ENCODE data around the gene ESM1. TPM values are rescaled to one million over a fixed set of nuclear protein-coding genes. Genes with fewer than 3 reads are reported as not detected.

The ESM1 gene
- total and polyA plus RNA-seq, 2 donors (not counting 1 experiment from before 2014, with no cell fraction given) = not detected

DNA sequence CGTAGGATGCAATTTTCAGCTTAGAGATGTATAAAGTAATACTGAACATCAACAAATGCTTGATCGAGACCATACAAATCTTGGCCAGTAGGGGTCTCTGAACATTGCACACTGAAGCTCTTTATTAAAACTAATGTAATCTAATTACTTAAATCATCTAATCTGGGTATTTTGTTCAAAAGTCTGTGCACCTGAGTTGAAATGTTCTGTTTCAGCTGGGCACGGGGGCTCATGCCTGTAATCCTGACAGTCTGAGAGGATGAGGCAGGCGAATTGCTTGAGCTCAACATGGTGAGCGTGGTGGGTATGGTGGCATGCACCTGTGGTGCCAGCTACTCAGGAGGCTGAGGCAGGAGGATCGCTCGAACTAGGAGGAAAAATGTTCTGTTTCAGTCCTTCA is 41.0 kb downstream of the ESM1 start:
- Mint-ChIP-seq H3K27me3 (peaks cover 19% of the 10 kb centered on the region), H3K27ac (no peak overlapping the region), H3K9me3 (ENCODE audit: insufficient read depth) (no peaks in the 10 kb centered on the region), H3K4me1 (no peaks in the 10 kb centered on the region), H3K4me3 (no peak overlapping the region)
- ChIA-PET POLR2A (no interaction called here), CTCF (interaction anchor here (1.0 to 2.4 kb wide), 10 partner anchors 9 to 204 kb away, joined by 3 to 12 read pairs (median 4); no protein-coding TSS in a partner anchor)
- no peak for TF ChIP-seq EZH2 (IDR thresholded peaks at IDR 0.05; ENCODE audit: borderline replicate concordance, insufficient read depth, low read depth, low read length, poor library complexity, severe bottlenecking)
- TF ChIP-seq, protein P1, sequence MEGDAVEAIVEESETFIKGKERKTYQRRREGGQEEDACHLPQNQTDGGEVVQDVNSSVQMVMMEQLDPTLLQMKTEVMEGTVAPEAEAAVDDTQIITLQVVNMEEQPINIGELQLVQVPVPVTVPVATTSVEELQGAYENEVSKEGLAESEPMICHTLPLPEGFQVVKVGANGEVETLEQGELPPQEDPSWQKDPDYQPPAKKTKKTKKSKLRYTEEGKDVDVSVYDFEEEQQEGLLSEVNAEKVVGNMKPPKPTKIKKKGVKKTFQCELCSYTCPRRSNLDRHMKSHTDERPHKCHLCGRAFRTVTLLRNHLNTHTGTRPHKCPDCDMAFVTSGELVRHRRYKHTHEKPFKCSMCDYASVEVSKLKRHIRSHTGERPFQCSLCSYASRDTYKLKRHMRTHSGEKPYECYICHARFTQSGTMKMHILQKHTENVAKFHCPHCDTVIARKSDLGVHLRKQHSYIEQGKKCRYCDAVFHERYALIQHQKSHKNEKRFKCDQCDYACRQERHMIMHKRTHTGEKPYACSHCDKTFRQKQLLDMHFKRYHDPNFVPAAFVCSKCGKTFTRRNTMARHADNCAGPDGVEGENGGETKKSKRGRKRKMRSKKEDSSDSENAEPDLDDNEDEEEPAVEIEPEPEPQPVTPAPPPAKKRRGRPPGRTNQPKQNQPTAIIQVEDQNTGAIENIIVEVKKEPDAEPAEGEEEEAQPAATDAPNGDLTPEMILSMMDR (IDR thresholded peaks at IDR 0.05) = peak; percentile 65
- Histone ChIP-seq H3K4me1 (ENCODE audit: control insufficient read depth in 2 of 2, insufficient read depth in 2 of 2, low read length in 2 of 2) (no peaks in the 10 kb centered on the region), H3K9ac (ENCODE audit: low read length) (no peak overlapping the region), H4K20me1 (ENCODE audit: control insufficient read depth, insufficient read depth, low read length, poor library complexity, severe bottlenecking) (no peaks in the 10 kb centered on the region), H2AFZ (ENCODE audit: insufficient read depth, low read depth, low read length, poor library complexity, severe bottlenecking) (no peak overlapping the region), H3K27ac (ENCODE audit: low read length in 2 of 2) (no peak overlapping the region), H3K4me2 (replicated peaks; ENCODE audit: low read depth, low read length, poor library complexity, severe bottlenecking) (no peak overlapping the region), H3K36me3 (replicated peaks in 1 of 2; ENCODE audit: control extremely low read depth in 1 of 2, control insufficient read depth in 1 of 2, extremely low read depth in 1 of 2, insufficient read depth in 2 of 2, low read length in 1 of 2) (no peaks in the 10 kb centered on the region), H3K4me3 (ENCODE audit: control extremely low read depth in 1 of 5, extremely low read depth in 1 of 5, insufficient read depth in 1 of 5, low read depth in 2 of 5, low read length in 4 of 5) (no peak overlapping the region), H3K9me3 (ENCODE audit: control extremely low read depth in 1 of 3, control insufficient read depth in 2 of 3, insufficient read depth in 1 of 3, low read length in 2 of 3) (no peaks in the 10 kb centered on the region), H3K27me3 (replicated peaks in 1 of 4; ENCODE audit: control extremely low read depth in 1 of 4, control insufficient read depth in 3 of 4, insufficient read depth in 4 of 4, low read length in 3 of 4) (peaks cover 0 to 6% (median 0%) of the 10 kb centered on the region in 4 experiments), H3K79me2 (ENCODE audit: control insufficient read depth, insufficient read depth, low read length) (no peaks in the 10 kb centered on the region)
- peak; percentile 10 for DNase-seq
- intact Hi-C loops (cut with micrococcal nuclease) = no loop called here
- ATAC-seq (ENCODE audit: low read depth) = no peak
- 93% methylated on average over 2 of the region's 7 CpGs for WGBS (ENCODE audit: insufficient coverage)

DNA sequence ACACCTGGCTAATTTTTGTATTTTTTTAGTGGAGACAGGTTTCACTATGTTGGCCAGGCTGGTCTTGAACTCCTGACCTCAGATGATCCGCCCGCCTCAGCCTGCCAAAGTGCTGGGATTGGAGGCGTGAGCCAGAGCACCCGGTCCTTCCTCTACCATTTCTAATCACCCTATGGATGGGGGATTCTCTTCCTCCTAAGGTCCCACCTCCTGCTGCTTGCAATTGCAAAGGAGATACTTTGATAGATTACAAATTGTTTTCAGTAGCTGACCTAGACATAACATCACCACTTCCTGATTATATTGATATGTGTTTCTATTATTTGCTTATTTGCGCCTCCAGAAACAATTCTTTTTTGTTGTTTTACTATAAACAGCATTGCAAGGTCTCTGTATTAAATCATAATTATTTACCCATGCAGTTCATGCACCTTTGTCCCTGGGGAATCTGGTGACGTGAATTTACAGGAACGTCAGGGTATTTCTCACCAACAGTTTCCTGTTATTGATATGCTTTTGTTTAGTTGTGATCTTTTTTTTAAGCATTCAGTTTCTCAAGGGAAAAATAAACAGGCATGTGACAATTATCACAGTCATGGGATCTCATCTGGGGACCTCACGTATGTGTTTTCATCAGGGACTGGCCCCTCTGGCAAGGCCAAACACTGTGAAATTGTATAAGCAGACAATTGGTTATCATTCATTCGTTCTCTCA is 43.2 kb downstream of the ESM1 start:
- Histone ChIP-seq H3K9me3 (ENCODE audit: control extremely low read depth in 1 of 3, control insufficient read depth in 2 of 3, insufficient read depth in 1 of 3, low read length in 2 of 3) (no peaks in the 10 kb centered on the region), H3K4me3 (ENCODE audit: control extremely low read depth in 1 of 5, extremely low read depth in 1 of 5, insufficient read depth in 1 of 5, low read depth in 2 of 5, low read length in 4 of 5) (no peak overlapping the region), H3K4me1 (ENCODE audit: control insufficient read depth in 2 of 2, insufficient read depth in 2 of 2, low read length in 2 of 2) (no peaks in the 10 kb centered on the region), H3K27me3 (replicated peaks in 1 of 4; ENCODE audit: control extremely low read depth in 1 of 4, control insufficient read depth in 3 of 4, insufficient read depth in 4 of 4, low read length in 3 of 4) (peaks cover 0 to 6% (median 1%) of the 10 kb centered on the region in 4 experiments), H3K9ac (ENCODE audit: low read length) (no peak overlapping the region), H2AFZ (ENCODE audit: insufficient read depth, low read depth, low read length, poor library complexity, severe bottlenecking) (no peak overlapping the region), H3K36me3 (replicated peaks in 1 of 2; ENCODE audit: control extremely low read depth in 1 of 2, control insufficient read depth in 1 of 2, extremely low read depth in 1 of 2, insufficient read depth in 2 of 2, low read length in 1 of 2) (no peaks in the 10 kb centered on the region), H3K4me2 (replicated peaks; ENCODE audit: low read depth, low read length, poor library complexity, severe bottlenecking) (no peak overlapping the region), H4K20me1 (ENCODE audit: control insufficient read depth, insufficient read depth, low read length, poor library complexity, severe bottlenecking) (no peaks in the 10 kb centered on the region), H3K27ac (ENCODE audit: low read length in 2 of 2) (no peak overlapping the region), H3K79me2 (ENCODE audit: control insufficient read depth, insufficient read depth, low read length) (no peaks in the 10 kb centered on the region)
- peaks cover 19% of the 10 kb centered on the region for H3K27me3 Mint-ChIP-seq
- H3K9me3 Mint-ChIP-seq (ENCODE audit: insufficient read depth) = no peaks in the 10 kb centered on the region
- H3K27ac Mint-ChIP-seq = no peak overlapping the region
- ATAC-seq (ENCODE audit: low read depth) (no peak), DNase-seq (no peak)
- no peak for TF ChIP-seq EZH2 (IDR thresholded peaks at IDR 0.05; ENCODE audit: borderline replicate concordance, insufficient read depth, low read depth, low read length, poor library complexity, severe bottlenecking)
- TF ChIP-seq, protein P1 (IDR thresholded peaks at IDR 0.05) = no peak
- POLR2A ChIA-PET = no interaction called here
- CTCF ChIA-PET = interaction anchor here (0.7 to 0.8 kb wide), 2 partner anchors 9 to 778 kb away, joined by 4 read pairs; no protein-coding TSS in a partner anchor
- intact Hi-C loops (cut with micrococcal nuclease) = no loop called here
- no peaks in the 10 kb centered on the region for H3K4me1 Mint-ChIP-seq
- no peak overlapping the region for H3K4me3 Mint-ChIP-seq
- WGBS (ENCODE audit: insufficient coverage) = 43% methylated on average over 1 of the region's 9 CpGs
